OCI-LY1 (cell line): ENCODE data around the gene ADGRG2.

Source experiments
- H2AFZ ChIP-seq: fragments of 200-600 bp; sonication (generic), shearing (Covaris generic); 2 replicates; pipeline ENCODE4 v1.6.0; 2014; ENCODE audit warnings: antibody characterized with exemption, mild to moderate bottlenecking, low read length
- H3F3A ChIP-seq: fragments of 200-600 bp; sonication (generic), shearing (Covaris generic); 2 replicates; pipeline ENCODE4 v1.6.0; 2014; ENCODE audit warnings: mild to moderate bottlenecking, antibody characterized with exemption, low read length, moderate library complexity; ENCODE audit not compliant: insufficient read depth
- H3K27ac ChIP-seq: fragments of 200-600 bp; sonication (generic); 2 replicates; pipeline ENCODE4 v1.5.1; 2014; ENCODE audit warnings: low read length, mixed run types, mild to moderate bottlenecking, low read depth; ENCODE audit not compliant: poor library complexity, severe bottlenecking
- H3K27me3 ChIP-seq: fragments of 200-600 bp; sonication (generic); 2 replicates; pipeline ENCODE4 v1.6.0; 2014; ENCODE audit warnings: antibody characterized with exemption, mild to moderate bottlenecking, low read length, moderate library complexity; ENCODE audit not compliant: insufficient read depth
- H3K36me3 ChIP-seq: fragments of 200-600 bp; sonication (generic); 2 replicates; pipeline ENCODE4 v1.6.1; 2014; ENCODE audit warnings: mild to moderate bottlenecking, antibody characterized with exemption, low read length, moderate library complexity, mixed read lengths; ENCODE audit not compliant: insufficient read depth
- H3K4me1 ChIP-seq: fragments of 200-600 bp; sonication (generic); 2 replicates; pipeline ENCODE4 v1.5.1; 2014; ENCODE audit warnings: mild to moderate bottlenecking, low read length, moderate library complexity; ENCODE audit not compliant: insufficient read depth, severe bottlenecking
- H3K4me2 ChIP-seq: fragments of 200-600 bp; sonication (generic), shearing (Covaris generic); 2 replicates; pipeline ENCODE4 v1.6.1; 2014; ENCODE audit warnings: low read length
- H3K4me3 ChIP-seq: fragments of 200-600 bp; sonication (generic); 2 replicates; pipeline ENCODE4 v1.5.1; 2014; ENCODE audit warnings: low read length, low read depth, mild to moderate bottlenecking, mixed read lengths; ENCODE audit not compliant: poor library complexity, severe bottlenecking
- H3K79me2 ChIP-seq: fragments of 200-600 bp; shearing (Covaris generic); 2 replicates; pipeline ENCODE4 v1.6.1; 2016; ENCODE audit warnings: mixed run types, low read length, mixed read lengths; ENCODE audit not compliant: insufficient read depth
- H3K9ac ChIP-seq: fragments of 200-600 bp; sonication (generic), shearing (Covaris generic); 2 replicates; pipeline ENCODE4 v1.6.1; 2014; ENCODE audit warnings: mild to moderate bottlenecking, low read length, mixed read lengths
- H3K9me2 ChIP-seq: fragments of 200-600 bp; sonication (generic), shearing (Covaris generic); 2 replicates; pipeline ENCODE4 v1.6.1; 2014; ENCODE audit warnings: low read depth, mild to moderate bottlenecking, low read length, mixed read lengths
- H3K9me3 ChIP-seq: fragments of 200-600 bp; shearing (Covaris generic); 2 replicates; pipeline ENCODE4 v1.6.1; 2014; ENCODE audit warnings: low read length, mixed read lengths
- H4K20me1 ChIP-seq: fragments of 200-600 bp; sonication (generic), shearing (Covaris generic); 2 replicates; pipeline ENCODE4 v1.6.0; 2016; ENCODE audit warnings: mild to moderate bottlenecking, low read length; ENCODE audit not compliant: insufficient read depth
- EZH2 ChIP-seq: fragments of 200-600 bp; sonication (generic), shearing (Covaris generic); IDR thresholded peaks from 2 replicates; pipeline ENCODE4 v1.8.0; 2017; ENCODE audit warnings: borderline replicate concordance, mixed run types, mild to moderate bottlenecking, antibody characterized with exemption, low read length, moderate library complexity, mixed read lengths
- TF ChIP-seq, protein P1 (sequence below): fragments of 200-600 bp; sonication (generic), shearing (Covaris generic); IDR thresholded peaks from 2 replicates; pipeline ENCODE4 v1.5.1; 2017; ENCODE audit warnings: mild to moderate bottlenecking, antibody characterized with exemption, low read length, moderate library complexity, mixed read lengths

Gene ADGRG2

DNA sequence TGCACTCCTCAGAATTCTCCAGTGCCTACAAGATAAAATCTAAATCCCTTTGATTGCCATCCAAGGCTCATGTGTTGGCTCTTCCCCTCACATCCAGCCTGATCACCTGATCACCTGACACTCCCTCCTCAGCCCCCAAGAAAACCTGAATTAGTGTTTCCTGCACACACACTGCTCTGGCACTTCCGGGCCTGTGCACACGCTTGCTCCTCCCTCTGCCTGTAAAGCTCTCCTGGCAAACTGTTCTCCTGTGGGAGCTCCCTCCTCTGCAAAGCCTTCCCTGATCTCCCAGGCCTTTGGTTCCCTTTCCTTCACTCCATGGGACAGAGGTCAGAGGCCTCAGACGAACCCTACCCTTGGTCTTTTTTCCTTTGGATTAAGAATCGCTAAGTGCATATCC is 158.2 kb downstream of the ADGRG2 start:
- H3K4me1 ChIP-seq = peaks cover 3% of the 10 kb centered on the region
- H3K9ac ChIP-seq = no peak overlapping the region
- no peak overlapping the region for H2AFZ ChIP-seq
- no peak overlapping the region for H3K4me3 ChIP-seq
- H3K36me3 ChIP-seq = no peaks in the 10 kb centered on the region
- H4K20me1 ChIP-seq = no peaks in the 10 kb centered on the region
- H3K79me2 ChIP-seq = no peaks in the 10 kb centered on the region
- H3K4me2 ChIP-seq = no peak overlapping the region
- H3K9me3 ChIP-seq = no peaks in the 10 kb centered on the region
- H3K27ac ChIP-seq = no peak overlapping the region
- TF ChIP-seq EZH2 = no peak
- TF ChIP-seq, protein P1, sequence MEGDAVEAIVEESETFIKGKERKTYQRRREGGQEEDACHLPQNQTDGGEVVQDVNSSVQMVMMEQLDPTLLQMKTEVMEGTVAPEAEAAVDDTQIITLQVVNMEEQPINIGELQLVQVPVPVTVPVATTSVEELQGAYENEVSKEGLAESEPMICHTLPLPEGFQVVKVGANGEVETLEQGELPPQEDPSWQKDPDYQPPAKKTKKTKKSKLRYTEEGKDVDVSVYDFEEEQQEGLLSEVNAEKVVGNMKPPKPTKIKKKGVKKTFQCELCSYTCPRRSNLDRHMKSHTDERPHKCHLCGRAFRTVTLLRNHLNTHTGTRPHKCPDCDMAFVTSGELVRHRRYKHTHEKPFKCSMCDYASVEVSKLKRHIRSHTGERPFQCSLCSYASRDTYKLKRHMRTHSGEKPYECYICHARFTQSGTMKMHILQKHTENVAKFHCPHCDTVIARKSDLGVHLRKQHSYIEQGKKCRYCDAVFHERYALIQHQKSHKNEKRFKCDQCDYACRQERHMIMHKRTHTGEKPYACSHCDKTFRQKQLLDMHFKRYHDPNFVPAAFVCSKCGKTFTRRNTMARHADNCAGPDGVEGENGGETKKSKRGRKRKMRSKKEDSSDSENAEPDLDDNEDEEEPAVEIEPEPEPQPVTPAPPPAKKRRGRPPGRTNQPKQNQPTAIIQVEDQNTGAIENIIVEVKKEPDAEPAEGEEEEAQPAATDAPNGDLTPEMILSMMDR = no peak
- no peaks in the 10 kb centered on the region for H3F3A ChIP-seq
- no peaks in the 10 kb centered on the region for H3K27me3 ChIP-seq
- H3K9me2 ChIP-seq = no peaks in the 10 kb centered on the region

DNA sequence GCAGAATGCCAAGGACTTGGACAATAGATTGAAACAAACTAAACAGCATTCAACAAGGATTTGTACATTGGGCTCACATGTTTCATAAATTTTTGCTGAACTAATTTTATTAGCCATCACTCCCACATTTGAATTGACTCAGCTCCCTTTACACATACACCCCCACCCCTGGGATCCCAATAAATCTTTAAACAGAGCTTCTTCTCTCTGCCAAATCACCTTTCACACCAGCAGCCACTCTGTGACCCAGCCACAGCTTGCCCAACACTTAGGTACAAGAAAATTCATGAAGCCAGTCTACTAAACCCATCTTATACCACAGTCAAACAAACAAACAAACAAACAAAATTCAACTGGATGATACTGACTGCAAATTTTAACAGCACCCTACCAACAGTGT is 159.9 kb downstream of the ADGRG2 start:
- H3K9ac ChIP-seq = no peak overlapping the region
- H3K4me3 ChIP-seq = no peak overlapping the region
- no peaks in the 10 kb centered on the region for H3F3A ChIP-seq
- H3K79me2 ChIP-seq = no peaks in the 10 kb centered on the region
- no peak overlapping the region for H3K27ac ChIP-seq
- no peaks in the 10 kb centered on the region for H3K9me3 ChIP-seq
- no peak for TF ChIP-seq EZH2
- TF ChIP-seq, protein P1 = no peak
- H3K36me3 ChIP-seq = no peaks in the 10 kb centered on the region
- no peaks in the 10 kb centered on the region for H3K9me2 ChIP-seq
- H3K4me1 ChIP-seq = peaks cover 3% of the 10 kb centered on the region
- no peaks in the 10 kb centered on the region for H4K20me1 ChIP-seq
- H2AFZ ChIP-seq = no peak overlapping the region
- H3K27me3 ChIP-seq = no peaks in the 10 kb centered on the region
- no peak overlapping the region for H3K4me2 ChIP-seq

DNA sequence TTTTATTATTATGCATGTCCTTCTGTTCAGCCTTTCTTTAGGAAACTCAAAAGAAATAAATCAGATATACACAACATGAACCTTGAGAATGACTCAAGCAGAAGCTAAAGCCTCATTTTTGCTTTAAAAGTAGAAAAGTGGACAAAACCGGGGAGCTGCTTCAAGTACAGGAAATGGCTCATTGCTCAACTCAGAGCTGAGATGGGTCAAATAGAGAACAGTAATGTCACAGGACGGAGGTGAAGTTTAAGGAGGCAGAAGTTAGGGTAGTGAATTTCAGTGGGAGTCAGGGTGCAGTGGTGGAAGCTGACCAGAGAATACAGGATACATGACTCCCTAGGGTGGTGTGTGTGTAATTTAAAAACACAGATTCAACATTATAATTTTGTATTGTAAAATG is 160.6 kb downstream of the ADGRG2 start:
- Histone ChIP-seq H3K4me3 (no peak overlapping the region), H3K9me2 (no peaks in the 10 kb centered on the region), H3K4me1 (peaks cover 3% of the 10 kb centered on the region), H4K20me1 (no peaks in the 10 kb centered on the region), H3K9me3 (no peaks in the 10 kb centered on the region), H3K4me2 (no peak overlapping the region), H3F3A (no peaks in the 10 kb centered on the region), H3K36me3 (no peaks in the 10 kb centered on the region), H3K9ac (no peak overlapping the region), H3K27ac (no peak overlapping the region), H2AFZ (no peak overlapping the region), H3K79me2 (no peaks in the 10 kb centered on the region), H3K27me3 (no peaks in the 10 kb centered on the region)
- TF ChIP-seq EZH2 = no peak
- TF ChIP-seq, protein P1 = no peak
